ENCODE measurements around the gene PAX4. TPM values are rescaled to one million over a fixed set of nuclear protein-coding genes. Genes with fewer than 3 reads are reported as not detected.
A peak's percentile ranks its signal among the peaks of the same experiment; 100 is the strongest.

The PAX4 gene
- total and polyA plus RNA-seq, 9 of the 15 experiments (the other 6 are each of a cell fraction or from before 2014, with no cell fraction given), result not detected

- TF ChIP-seq RBM14 (IDR thresholded peaks at IDR 0.05; ENCODE audit: borderline replicate concordance, insufficient read depth, low read depth, low read length) (no peak), PTTG1 (tag; IDR thresholded peaks at IDR 0.05; ENCODE audit: low read depth) (no peak), ZNF263 (CRISPR knock-in tag; IDR thresholded peaks at IDR 0.05; ENCODE audit: borderline replicate concordance) (peak; percentile 75), XRCC4 (IDR thresholded peaks at IDR 0.05; ENCODE audit: extremely low read depth, insufficient read depth, insufficient read length) (no peak), PHB2 (IDR thresholded peaks at IDR 0.05; ENCODE audit: low read depth) (no peak), ZNF175 (CRISPR knock-in tag; IDR thresholded peaks at IDR 0.05; ENCODE audit: low read depth) (no peak), ZFP30 (CRISPR knock-in tag; IDR thresholded peaks at IDR 0.05; ENCODE audit: borderline replicate concordance) (no peak), NCOA6 (IDR thresholded peaks at IDR 0.05) (peak; percentile 44; the same call in 1 of the 2 replicates), BRD9 (IDR thresholded peaks at IDR 0.05; ENCODE audit: low read depth, partially characterized antibody) (peak; percentile 43), NFE2L1 (tag; IDR thresholded peaks at IDR 0.05; ENCODE audit: borderline replicate concordance, low read depth) (no peak), ZNF165 (CRISPR knock-in tag; IDR thresholded peaks at IDR 0.05; ENCODE audit: borderline replicate concordance) (no peak; the same call in 1 of the 2 replicates), ATF3 (IDR thresholded peaks at IDR 0.05) (no peak), ATF3 (CRISPR knock-in tag; conservative IDR thresholded peaks at IDR 0.05) (no peak), TCF15 (CRISPR knock-in tag; IDR thresholded peaks at IDR 0.05) (no peak), TEAD4 (IDR thresholded peaks at IDR 0.05; ENCODE audit: low read length) (peak; percentile 7; the same call in 1 of the 2 replicates), TEAD4 (CRISPR knock-in tag; IDR thresholded peaks at IDR 0.05; ENCODE audit: borderline replicate concordance) (no peak), HNRNPK (IDR thresholded peaks at IDR 0.05; ENCODE audit: low read depth, low read length, poor library complexity, severe bottlenecking) (no peak)
- TF ChIP-seq, protein P1, sequence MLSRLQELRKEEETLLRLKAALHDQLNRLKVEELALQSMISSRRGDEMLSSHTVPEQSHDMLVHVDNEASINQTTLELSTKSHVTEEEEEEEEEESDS (CRISPR knock-in tag; IDR thresholded peaks at IDR 0.05), result no peak
- TF ChIP-seq, protein P2, sequence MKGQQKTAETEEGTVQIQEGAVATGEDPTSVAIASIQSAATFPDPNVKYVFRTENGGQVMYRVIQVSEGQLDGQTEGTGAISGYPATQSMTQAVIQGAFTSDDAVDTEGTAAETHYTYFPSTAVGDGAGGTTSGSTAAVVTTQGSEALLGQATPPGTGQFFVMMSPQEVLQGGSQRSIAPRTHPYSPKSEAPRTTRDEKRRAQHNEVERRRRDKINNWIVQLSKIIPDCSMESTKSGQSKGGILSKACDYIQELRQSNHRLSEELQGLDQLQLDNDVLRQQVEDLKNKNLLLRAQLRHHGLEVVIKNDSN (CRISPR knock-in tag; IDR thresholded peaks at IDR 0.05), result peak; percentile 77
- TF ChIP-seq, protein P3, sequence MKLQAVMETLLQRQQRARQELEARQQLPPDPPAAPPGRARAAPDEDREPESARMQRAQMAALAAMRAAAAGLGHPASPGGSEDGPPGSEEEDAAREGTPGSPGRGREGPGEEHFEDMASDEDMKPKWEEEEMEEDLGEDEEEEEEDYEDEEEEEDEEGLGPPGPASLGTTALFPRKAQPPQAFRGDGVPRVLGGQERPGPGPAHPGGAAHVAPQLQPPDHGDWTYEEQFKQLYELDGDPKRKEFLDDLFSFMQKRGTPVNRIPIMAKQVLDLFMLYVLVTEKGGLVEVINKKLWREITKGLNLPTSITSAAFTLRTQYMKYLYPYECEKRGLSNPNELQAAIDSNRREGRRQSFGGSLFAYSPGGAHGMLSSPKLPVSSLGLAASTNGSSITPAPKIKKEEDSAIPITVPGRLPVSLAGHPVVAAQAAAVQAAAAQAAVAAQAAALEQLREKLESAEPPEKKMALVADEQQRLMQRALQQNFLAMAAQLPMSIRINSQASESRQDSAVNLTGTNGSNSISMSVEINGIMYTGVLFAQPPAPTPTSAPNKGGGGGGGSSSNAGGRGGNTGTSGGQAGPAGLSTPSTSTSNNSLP (IDR thresholded peaks at IDR 0.05; ENCODE audit: borderline replicate concordance, low read depth, low read length), result no peak
These were observed 34.6 kb upstream of the PAX4 start (continued) for GRCh38 chr7:127652333-127653248.

All from K562 (cell line).